OCI-LY3 (cell line): ENCODE measurements around the gene CPLX1.

Source experiments
- CTCF ChIP-seq: fragments of 200-600, 300-600 bp; sonication (generic); IDR thresholded peaks from 2 replicates; pipeline ENCODE4 v1.5.1; 2014; ENCODE audit warnings: antibody characterized with exemption, low read length, low read depth
- EZH2phosphoT487 ChIP-seq: fragments of 200-600 bp; shearing (Covaris generic); IDR thresholded peaks from 2 replicates; pipeline ENCODE4 v1.6.1; 2018; ENCODE audit warnings: antibody characterized with exemption, mixed run types, low read depth

- TF ChIP-seq CTCF (no peak), EZH2phosphoT487 (no peak)
These were observed 4.7 kb downstream of the CPLX1 start for GRCh38 chr4:821181-821591.
